SK-N-DZ (cell line): ENCODE data around the gene C11orf86. TPM values are rescaled to one million over a fixed set of nuclear protein-coding genes. Genes with fewer than 3 reads are reported as not detected.
A peak's percentile ranks its signal among the peaks of the same experiment; 100 is the strongest.
"Not testable (repeated sequence)": the region's sequence is repeated elsewhere in the genome, so short reads cannot be mapped to it uniquely, and the experiment has no call there.

Experiments
- DNase-seq: peaks from one replicate; pipeline ENCODE4 v3.0.0-alpha.2; 2015; ENCODE audit warnings: low spot score
- polyA plus RNA-seq, 2 experiments: library from polyadenylated mRNA; depleted of rRNA; stranded (reverse); fragments of >200 nt; gene quantifications; 2 replicates each; pipeline ENCODE4 v1.2.3, GENCODE V29; 2014

C11orf86 gene, protein sequence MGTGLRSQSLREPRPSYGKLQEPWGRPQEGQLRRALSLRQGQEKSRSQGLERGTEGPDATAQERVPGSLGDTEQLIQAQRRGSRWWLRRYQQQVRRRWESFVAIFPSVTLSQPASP
- polyA plus RNA-seq (2014; cell fraction: cytosol; rRNA removed): 0.57 TPM in 1 of 2 replicates, not detected in the other
- not detected in 2 replicates for polyA plus RNA-seq (2014; cell fraction: nucleus; rRNA removed)

GRCh38 chr11:66974724-66975404, at the start of gene C11orf86:
C11orf86 (plus strand) TSS chr11:66975304; CDS start chr11:66975363, 59 bp downstream.
- no peak for DNase-seq

- DNase-seq: no peak
These were observed 45.4 kb upstream of the C11orf86 start for GRCh38 chr11:66929753-66930152.

- peak; percentile 58 for DNase-seq
These were observed 42.6 kb upstream of the C11orf86 start for GRCh38 chr11:66932543-66932942.

DNA sequence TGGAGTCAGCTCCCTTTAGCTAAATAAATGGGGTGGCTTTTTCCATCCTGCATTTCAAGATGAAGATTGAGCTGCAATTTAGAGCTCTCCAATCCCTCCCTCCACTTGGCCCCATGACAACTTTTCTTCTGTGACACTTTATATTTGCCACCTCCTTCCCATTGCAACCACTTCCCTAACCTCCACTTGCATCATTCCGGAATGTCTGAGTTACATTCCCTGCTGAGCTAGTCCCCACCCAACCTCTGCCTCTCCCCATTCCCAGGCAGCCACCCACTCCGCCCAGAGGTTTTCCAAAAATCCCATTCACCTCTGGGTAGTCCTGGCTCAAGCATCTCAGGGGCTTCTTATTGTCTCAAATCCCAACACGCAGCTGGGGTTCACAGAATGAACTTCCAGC, 41.6 kb upstream of the C11orf86 start:
- no peak for DNase-seq

GRCh38 chr11:66934950-66935779, 39.9 kb upstream of the C11orf86 start:
- no peak for DNase-seq

DNA sequence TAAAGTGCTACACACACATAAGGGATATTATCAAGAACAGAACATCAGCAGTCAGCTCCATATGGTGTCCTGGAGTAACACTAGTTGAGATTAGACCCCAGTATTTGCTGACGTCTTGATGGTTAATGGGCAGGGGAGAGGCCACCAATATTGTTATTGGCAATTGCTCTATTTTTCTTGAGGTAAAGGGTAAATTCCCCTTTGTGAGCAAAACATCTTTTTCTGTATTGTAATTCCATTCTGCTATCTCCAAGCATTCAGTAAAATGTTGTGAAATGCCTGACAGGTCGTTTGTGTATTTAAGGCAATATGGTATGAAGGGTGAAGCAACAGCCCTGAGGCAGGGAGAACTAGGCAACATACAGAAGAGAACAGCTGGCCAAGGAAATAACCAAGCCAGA, 38.8 kb upstream of the C11orf86 start:
- no peak for DNase-seq

- DNase-seq: no peak
These were observed 37.8 kb upstream of the C11orf86 start for GRCh38 chr11:66937193-66937733.

DNA sequence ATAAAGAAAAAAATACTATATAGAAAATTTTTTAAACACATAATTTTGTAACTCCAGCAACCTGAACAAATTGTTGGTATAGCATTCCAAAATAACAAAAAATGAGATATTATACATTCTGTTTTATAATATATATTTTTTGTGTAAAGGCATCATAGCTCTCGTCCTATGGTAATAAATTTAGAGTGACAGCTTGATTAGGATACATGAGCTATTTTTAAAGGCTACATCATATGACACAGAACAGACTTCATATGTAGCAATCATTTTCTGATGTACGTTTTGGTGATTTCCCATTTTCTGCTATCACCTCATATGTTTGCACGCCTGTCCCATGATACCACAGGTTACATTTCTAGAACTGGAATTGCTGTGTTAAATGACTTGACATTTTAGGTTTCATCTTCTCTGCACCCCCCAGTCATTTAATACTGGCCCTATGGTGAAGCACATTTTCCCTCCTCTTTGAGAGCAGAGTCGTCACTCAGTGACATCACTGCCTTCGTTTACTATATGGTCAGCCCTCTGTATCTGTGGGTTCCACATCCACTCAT, 36.4 kb upstream of the C11orf86 start:
- no peak for DNase-seq

DNA sequence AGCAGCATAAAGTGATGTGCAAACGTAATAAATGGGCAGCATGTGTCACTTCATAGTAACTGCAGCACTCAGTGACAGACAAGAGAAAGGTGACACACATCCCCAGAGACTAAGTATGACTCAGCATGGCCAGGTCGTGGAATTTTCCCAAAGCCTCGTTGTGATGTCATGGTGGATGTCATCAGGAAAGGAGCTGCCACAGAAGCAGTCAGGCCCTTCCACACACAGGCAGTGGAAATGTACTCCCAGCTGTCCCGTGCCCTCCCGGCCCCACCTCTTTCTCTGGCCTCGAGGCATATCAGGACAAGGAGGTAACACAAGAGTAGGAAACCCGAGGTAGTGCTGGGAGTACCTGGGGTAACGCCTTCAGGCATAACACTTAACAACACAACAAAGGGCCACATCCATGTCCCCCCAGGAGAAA, 25.0 kb upstream of the C11orf86 start:
- peak; percentile 53 for DNase-seq

- no peak for DNase-seq
These were observed 24.0 kb upstream of the C11orf86 start for GRCh38 chr11:66951135-66951534.

GRCh38 chr11:66951927-66952337, 23.2 kb upstream of the C11orf86 start:
- peak; percentile 87 for DNase-seq

- no peak for DNase-seq
These were observed 21.8 kb upstream of the C11orf86 start for GRCh38 chr11:66953081-66953833.

DNA sequence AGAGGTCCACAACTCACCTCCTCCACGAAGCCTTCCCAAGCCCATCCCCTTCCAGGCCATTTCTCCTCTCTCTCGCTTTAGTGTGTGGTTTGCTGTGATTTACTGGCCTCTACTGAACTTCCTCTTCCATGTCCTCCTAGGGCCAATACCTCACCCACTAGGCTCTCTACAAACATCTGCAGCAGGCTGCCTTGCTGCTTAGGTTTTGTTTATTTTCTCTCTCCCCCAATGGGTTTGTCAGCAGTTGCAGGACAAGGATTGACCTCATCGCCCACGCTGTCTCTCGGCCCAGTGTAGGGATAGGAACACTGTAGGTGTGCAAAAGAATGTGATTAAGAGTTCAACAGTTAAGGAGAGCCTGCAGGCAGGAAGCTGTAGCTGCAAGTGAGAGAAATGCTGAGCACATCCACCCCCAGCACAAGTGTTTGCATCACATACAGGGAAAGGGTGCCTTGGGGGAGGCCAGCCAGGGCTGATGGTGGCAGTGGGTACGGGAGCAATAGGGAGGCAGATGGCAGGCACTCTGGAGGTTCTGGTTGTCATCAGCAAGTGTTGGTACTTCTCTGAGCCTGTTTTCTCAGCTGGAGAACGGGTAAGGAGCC, 18.3 kb upstream of the C11orf86 start:
- no peak for DNase-seq

DNA sequence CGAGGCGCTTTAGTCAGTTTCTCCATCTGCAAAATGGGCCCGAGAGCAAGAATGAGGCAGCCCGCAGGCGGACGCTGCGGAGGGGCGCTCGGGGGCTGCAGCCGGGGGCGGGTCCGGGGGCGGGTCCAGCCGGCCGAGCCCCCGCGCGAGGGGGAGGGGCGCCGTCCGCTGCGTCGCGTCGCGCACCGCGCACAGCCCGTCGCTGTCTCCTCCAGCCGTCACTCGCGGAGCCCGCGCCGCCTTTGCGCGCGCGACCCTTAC, 17.2 kb upstream of the C11orf86 start:
- no peak for DNase-seq

GRCh38 chr11:66958232-66958955, 16.7 kb upstream of the C11orf86 start, which contains the start of gene PC:
PC (minus strand) TSS chr11:66958383; CDS start chr11:66872159, 86,224 bp downstream.
- peak; percentile 100 for DNase-seq

DNA sequence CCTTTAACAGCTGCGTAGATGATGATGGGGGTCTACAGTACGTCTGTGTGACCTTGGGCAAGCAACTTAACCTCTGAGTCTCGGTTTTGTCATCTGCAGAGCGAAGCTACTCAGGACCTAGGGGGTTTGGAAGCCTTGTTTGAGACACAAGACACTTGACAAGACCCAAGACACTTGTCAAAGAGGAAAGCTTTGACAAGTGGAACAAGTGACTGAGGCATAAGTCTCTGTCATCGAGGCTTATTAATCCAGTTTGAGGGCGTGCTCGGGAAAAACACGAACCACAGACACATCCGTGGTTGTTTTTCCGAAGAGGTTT, 16.2 kb upstream of the C11orf86 start:
- no peak for DNase-seq

- DNase-seq: not testable (repeated sequence)
These were observed 13.4 kb upstream of the C11orf86 start for GRCh38 chr11:66961691-66962213.

- DNase-seq: no peak
These were observed 12.9 kb upstream of the C11orf86 start for GRCh38 chr11:66962247-66962646.

DNA sequence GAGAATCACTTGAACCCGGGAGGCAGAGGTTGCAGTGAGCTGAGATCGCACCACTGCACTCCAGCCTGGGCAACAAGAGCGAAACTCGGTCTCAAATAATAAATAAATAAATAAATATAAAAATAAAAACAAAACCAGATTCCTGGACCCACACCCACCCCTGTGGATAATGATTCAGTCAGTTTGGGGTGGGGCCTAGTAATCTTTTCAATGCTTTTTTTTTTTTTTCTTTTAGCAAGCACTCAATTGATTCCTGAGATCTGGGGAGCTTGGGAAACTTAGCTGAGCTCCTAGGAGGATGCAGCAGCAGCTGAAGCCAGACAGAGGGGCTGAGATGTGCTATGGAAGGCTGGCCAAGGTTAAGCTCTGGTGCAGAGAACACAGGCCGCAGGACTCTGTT, 12.3 kb upstream of the C11orf86 start:
- DNase-seq: no peak

GRCh38 chr11:66964495-66964894, 10.6 kb upstream of the C11orf86 start:
- DNase-seq: no peak
